SJCRH30 (cell line): Measurements from ENCODE around the gene MAD1L1. TPM values are rescaled to one million over a fixed set of nuclear protein-coding genes. Genes with fewer than 3 reads are reported as not detected.

ENCODE experiments used
- DNase-seq, 2 experiments: peaks; one replicate each; pipeline ENCODE4 v3.0.0-alpha.2; 2015 to 2020
- H3K27ac ChIP-seq: fragments of 250-450 bp; sonication (Bioruptor Pico); 2 replicates; pipeline ENCODE4 v1.5.1; 2020; ENCODE audit warnings: mild to moderate bottlenecking, moderate library complexity
- H3K27me3 ChIP-seq: fragments of 250-450 bp; sonication (Bioruptor Pico); 2 replicates; pipeline ENCODE4 v1.5.1; 2020; ENCODE audit warnings: mild to moderate bottlenecking, moderate library complexity
- H3K36me3 ChIP-seq: fragments of 250-450 bp; sonication (Bioruptor Pico); 2 replicates; pipeline ENCODE4 v1.5.1; 2020; ENCODE audit warnings: mild to moderate bottlenecking, moderate library complexity
- H3K4me1 ChIP-seq: fragments of 250-450 bp; sonication (Bioruptor Pico); 2 replicates; pipeline ENCODE4 v1.5.1; 2020; ENCODE audit warnings: mild to moderate bottlenecking, moderate library complexity
- H3K4me3 ChIP-seq: fragments of 250-450 bp; sonication (Bioruptor Pico); 2 replicates; pipeline ENCODE4 v1.5.1; 2020; ENCODE audit warnings: mild to moderate bottlenecking, moderate library complexity
- H3K9me3 ChIP-seq: fragments of 250-450 bp; sonication (Bioruptor Pico); replicated peaks from 2 replicates; pipeline ENCODE4 v1.5.1; 2020; ENCODE audit warnings: mild to moderate bottlenecking, moderate library complexity
- total RNA-seq: library from RNA; depleted of rRNA; stranded (reverse); fragments of >200 nt; shearing (Covaris generic); gene quantifications from 2 replicates; pipeline ENCODE4 v1.2.3, GENCODE V29; 2014

The MAD1L1 gene
- total RNA-seq, 1 experiment from 2014 or later, result 31.5 TPM

DNA sequence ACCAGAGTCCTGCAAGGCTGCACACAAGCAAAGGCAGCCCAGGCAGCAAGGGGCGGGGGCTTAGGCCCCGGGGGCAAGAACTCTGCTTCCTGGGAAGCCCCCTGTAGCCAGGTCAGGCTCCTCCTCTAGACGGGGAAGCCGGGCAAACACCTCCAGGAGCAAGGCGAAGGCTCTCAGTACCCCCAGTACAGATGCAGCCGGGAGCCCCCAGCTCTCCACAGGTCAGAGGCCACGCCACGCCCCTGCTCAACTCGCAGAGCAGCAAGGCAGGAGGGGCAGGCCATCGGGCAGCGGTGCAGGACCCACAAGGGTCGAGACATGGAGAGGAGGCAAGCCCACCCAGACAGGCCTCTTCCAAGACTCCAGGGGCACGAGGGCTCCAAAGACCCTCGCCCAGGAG is 108.8 kb downstream of the MAD1L1 start:
- Histone ChIP-seq H3K27me3 (no peaks in the 10 kb centered on the region), H3K27ac (no peak overlapping the region), H3K36me3 (no peaks in the 10 kb centered on the region), H3K4me1 (peaks cover 2% of the 10 kb centered on the region; the same call in 1 of the 2 replicates), H3K9me3 (no peaks in the 10 kb centered on the region), H3K4me3 (no peak overlapping the region)
- DNase-seq, result no peak

DNA sequence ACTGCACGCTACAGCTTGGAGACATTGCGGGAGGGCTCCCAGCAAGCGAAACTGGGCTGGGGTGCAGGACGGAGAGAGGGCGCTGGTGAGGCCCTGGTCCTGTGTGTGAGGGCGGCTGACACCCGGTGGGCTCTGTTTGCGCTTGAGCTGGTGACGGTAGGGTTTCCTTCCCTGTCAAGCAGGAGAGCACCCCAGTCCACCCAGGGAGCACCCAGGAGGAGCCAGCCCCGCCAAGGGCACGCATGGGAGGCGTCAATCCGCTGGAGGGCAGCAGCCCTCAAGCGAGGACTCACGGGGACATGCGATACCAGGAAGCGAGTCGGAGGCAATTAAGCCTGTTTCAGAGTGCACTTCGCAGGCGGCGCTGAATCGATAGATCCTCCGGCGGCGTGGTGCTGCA is 109.4 kb downstream of the MAD1L1 start:
- Histone ChIP-seq H3K27ac (no peak overlapping the region), H3K4me3 (no peak overlapping the region), H3K27me3 (no peaks in the 10 kb centered on the region), H3K4me1 (no peaks in the 10 kb centered on the region), H3K9me3 (no peaks in the 10 kb centered on the region), H3K36me3 (no peaks in the 10 kb centered on the region)
- DNase-seq, result no peak

DNA sequence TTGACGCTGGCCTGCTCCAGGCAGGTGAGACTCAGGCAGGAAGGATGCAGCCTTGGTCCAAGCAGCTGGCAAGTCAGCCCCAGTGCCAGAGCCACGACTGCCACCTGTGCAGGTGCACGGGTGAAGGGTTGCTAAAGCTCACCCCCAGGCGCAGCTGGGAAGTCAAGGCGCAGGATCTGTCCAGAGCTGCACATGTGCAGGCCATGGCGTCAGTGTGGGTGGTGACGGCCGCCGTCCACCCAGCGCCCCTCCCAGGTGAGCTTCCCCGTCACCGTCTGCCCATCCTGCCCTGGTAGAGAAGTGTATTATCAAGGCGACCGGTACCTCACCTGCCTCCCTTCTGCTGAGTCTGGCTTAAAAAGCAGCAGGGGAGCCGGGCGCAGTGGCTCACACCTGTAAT is 110.1 kb downstream of the MAD1L1 start:
- H3K4me1 ChIP-seq, result no peaks in the 10 kb centered on the region; the same call in 1 of the 2 replicates
- H3K27ac ChIP-seq, result no peak overlapping the region
- no peak overlapping the region for H3K4me3 ChIP-seq
- no peaks in the 10 kb centered on the region for H3K9me3 ChIP-seq
- H3K36me3 ChIP-seq, result no peaks in the 10 kb centered on the region
- no peaks in the 10 kb centered on the region for H3K27me3 ChIP-seq
- no peak for DNase-seq

DNA sequence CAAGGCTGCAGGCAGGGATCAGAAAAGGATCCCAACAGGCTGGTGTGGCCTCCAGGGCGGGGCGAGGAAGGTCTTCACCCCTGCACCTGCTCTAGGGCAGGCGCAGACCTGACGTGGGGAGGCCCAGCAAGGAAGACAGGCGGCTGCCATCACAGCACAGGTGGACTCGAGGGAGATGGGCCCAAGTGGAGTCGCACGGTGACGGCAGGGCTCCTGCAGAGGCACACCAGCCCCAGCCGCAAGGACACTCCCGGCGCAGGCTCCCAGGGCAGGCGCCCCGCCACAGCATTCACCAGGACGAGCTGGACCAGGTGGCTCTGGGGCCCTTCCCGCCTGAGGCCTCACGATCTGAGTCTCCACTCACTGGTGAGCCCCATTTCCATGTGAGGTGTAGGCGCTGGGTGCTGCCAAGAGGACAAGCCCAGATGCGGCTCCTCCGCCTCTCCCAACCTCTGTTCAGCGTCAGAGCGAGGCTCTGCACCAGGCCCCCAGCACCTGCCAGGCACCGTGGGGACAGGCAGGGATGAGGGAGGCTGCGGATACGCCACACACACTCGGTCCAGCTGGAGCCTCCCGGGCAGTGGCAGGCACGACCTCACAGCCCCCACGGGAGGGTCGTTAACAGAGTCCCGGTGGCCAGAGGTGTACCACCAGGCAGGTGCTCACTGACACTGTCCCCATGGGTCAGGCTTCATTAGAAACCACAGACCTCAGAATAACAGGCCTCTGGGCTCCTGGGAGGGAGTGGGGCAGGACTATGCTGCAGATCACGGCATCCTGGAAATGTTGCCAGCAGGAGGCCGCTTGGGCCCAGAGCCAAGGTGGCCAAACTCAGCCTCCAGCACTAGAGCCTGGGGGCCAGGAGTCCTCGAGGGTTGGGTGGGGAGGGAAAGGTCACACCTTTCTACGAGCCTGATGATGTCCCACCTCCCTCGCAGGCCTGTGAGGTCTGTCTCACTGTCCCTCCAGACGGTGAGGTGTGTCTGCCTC is 111.6 kb downstream of the MAD1L1 start:
- H3K27ac ChIP-seq, result no peak overlapping the region
- peaks cover 7% of the 10 kb centered on the region for H3K4me1 ChIP-seq
- H3K4me3 ChIP-seq, result no peak overlapping the region
- no peaks in the 10 kb centered on the region for H3K36me3 ChIP-seq
- H3K9me3 ChIP-seq, result no peaks in the 10 kb centered on the region
- no peak for DNase-seq
- H3K27me3 ChIP-seq, result no peaks in the 10 kb centered on the region

DNA sequence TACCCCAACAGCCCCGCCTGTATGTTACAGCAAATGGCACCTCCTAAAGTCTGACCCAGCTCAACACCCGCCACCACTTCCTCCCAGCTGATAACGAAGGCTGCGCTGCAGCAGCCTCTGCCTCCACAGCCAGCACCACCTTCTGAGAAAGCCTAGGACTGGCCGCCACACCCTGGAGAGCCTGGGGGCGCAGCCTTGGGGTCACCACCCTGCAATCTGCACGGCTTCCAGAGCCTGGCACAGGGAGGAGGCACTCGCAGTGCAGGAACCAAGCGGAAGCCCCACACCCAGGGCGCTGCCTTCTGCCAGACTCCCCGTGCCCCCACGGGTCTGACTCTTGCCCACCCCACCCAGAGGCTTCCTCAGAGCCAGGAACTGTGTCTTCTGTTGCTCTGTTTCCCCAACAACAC is 112.5 kb downstream of the MAD1L1 start:
- Histone ChIP-seq H3K4me3 (no peak overlapping the region), H3K4me1 (peaks cover 7% of the 10 kb centered on the region), H3K27ac (no peak overlapping the region), H3K36me3 (no peaks in the 10 kb centered on the region), H3K27me3 (no peaks in the 10 kb centered on the region), H3K9me3 (no peaks in the 10 kb centered on the region)
- DNase-seq, result no peak

DNA sequence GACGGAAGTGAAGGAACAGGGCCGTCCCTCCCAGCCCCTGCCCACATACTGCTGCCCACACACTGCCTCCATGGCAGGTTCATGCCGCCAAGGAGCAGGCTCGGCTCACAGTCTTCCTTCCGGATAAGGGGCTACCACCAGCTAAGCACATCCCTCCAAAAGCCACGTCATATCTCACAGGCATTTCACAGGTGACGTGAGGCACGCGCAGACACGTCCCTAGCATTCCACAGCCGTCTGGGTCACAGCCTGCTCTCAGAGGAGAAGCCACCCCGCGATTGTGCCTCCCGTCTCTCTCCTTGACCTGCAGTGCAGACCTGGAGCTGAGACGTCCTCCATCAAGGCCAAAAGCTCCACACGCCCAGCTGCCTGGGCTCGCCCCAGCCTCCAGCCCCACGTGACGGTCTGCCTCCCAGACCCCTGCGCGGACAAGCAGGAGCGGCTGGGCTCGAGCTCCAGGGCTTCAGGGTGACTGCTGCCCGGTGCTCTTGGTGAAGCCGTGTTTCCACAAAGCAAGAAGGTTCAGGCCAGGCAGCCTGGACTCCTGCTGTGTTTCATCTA is 114.0 kb downstream of the MAD1L1 start:
- DNase-seq, result no peak
- H3K9me3 ChIP-seq, result no peaks in the 10 kb centered on the region
- peaks cover 7% of the 10 kb centered on the region for H3K4me1 ChIP-seq
- no peaks in the 10 kb centered on the region for H3K36me3 ChIP-seq
- H3K4me3 ChIP-seq, result no peak overlapping the region
- H3K27ac ChIP-seq, result no peak overlapping the region
- H3K27me3 ChIP-seq, result no peaks in the 10 kb centered on the region

DNA sequence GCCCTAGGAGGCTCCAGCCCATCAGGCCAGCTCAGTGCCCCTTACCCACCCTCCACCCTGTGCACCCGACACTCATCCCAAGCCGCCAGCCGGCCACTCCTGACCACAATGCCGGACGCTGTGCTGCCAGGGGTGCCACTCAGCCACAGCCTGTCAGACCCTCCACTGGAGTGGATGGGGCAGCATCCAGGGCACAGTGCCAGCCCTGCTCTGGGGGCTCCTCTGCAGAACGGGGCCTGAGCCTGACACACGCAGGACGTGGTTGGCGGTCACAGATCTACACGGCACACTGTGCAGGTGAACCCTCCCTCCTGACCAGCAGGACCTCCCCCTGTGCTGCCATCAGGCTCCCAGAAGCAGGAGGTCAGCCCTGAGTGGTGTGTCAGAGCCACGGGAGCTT is 114.7 kb downstream of the MAD1L1 start:
- Histone ChIP-seq H3K4me3 (no peak overlapping the region), H3K9me3 (no peaks in the 10 kb centered on the region), H3K27ac (no peak overlapping the region), H3K4me1 (peaks cover 7% of the 10 kb centered on the region), H3K27me3 (no peaks in the 10 kb centered on the region), H3K36me3 (no peaks in the 10 kb centered on the region)
- DNase-seq, result no peak

DNA sequence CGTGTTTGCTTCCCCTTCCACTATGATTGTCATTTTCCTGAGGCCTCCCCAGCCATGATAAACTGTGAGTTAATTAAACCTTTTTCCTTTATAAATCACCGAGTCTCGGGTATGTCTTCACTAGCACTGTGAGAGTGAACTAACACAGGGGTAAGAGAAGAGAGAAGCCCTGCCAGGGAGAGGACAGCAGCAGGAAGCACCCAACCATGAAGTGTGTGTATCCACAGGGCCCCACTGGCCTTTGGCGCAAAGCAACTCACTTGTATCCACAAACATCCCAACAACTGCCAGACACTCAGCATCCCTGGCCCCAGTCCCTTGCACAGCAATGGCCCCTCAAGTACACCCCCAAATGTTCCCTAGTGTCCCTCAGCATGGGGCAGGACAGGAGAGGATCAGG is 115.1 kb downstream of the MAD1L1 start:
- peak overlapping the region; percentile 12; the same call in 1 of the 2 replicates for H3K27ac ChIP-seq
- no peaks in the 10 kb centered on the region for H3K9me3 ChIP-seq
- H3K4me1 ChIP-seq, result peaks cover 7% of the 10 kb centered on the region
- H3K36me3 ChIP-seq, result no peaks in the 10 kb centered on the region
- no peak for DNase-seq
- H3K4me3 ChIP-seq, result no peak overlapping the region
- no peaks in the 10 kb centered on the region for H3K27me3 ChIP-seq

DNA sequence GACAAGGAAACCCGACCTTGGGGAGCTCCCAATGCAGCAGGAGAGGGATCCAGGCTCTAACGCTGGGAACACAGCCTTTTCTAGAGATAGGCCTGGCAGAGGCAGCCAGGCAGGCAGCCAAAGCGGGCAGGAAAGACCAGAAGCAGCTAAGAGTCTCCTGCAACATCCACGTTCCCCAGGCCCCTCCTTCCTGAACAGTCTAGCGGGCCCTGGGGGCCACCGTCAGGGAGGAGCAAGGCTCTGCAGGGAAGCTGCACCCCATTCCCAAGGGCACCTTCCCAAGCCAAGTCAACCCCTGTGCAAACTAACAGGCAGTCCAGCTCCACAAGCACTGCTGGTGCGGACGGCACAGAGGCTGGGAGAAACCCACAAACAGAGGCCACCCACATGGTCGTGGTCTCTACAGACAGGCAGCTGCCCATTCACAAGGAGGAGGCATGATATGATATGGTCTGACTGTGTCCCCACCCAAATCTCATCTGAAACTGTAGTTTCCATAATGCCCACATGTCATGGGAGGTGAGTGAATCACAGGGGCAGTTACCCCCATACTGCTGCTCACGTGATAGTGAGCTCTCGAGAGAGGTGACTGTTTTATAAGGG is 115.7 kb downstream of the MAD1L1 start:
- Histone ChIP-seq H3K36me3 (no peaks in the 10 kb centered on the region), H3K4me3 (no peak overlapping the region), H3K27ac (peak overlapping the region; percentile 18; the same call in 1 of the 2 replicates), H3K4me1 (peaks cover 7% of the 10 kb centered on the region), H3K27me3 (no peaks in the 10 kb centered on the region), H3K9me3 (no peaks in the 10 kb centered on the region)
- peak; percentile 74 to 76 for DNase-seq

DNA sequence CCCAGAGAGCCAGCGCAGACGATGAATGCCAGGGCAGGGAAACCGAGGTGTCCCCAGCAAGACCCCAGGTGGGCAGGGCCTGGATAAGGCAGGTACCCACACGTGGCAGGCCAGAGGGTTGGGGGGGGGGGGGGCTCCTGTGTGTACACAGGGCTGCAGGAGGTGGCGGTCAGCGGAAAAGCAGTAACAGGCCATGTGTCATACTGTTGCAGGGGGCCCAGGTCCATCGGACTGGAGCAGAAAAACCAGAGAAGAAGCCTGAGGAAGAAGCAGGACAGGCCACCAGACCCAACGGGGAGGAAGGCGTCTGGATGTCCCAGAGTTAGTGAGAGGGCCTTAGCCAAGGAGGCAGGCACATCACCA is 116.3 kb downstream of the MAD1L1 start:
- peaks cover 7% of the 10 kb centered on the region for H3K4me1 ChIP-seq
- no peak overlapping the region; the same call in 1 of the 2 replicates for H3K27ac ChIP-seq
- no peak for DNase-seq
- no peaks in the 10 kb centered on the region for H3K36me3 ChIP-seq
- no peaks in the 10 kb centered on the region for H3K9me3 ChIP-seq
- no peaks in the 10 kb centered on the region for H3K27me3 ChIP-seq
- no peak overlapping the region for H3K4me3 ChIP-seq

DNA sequence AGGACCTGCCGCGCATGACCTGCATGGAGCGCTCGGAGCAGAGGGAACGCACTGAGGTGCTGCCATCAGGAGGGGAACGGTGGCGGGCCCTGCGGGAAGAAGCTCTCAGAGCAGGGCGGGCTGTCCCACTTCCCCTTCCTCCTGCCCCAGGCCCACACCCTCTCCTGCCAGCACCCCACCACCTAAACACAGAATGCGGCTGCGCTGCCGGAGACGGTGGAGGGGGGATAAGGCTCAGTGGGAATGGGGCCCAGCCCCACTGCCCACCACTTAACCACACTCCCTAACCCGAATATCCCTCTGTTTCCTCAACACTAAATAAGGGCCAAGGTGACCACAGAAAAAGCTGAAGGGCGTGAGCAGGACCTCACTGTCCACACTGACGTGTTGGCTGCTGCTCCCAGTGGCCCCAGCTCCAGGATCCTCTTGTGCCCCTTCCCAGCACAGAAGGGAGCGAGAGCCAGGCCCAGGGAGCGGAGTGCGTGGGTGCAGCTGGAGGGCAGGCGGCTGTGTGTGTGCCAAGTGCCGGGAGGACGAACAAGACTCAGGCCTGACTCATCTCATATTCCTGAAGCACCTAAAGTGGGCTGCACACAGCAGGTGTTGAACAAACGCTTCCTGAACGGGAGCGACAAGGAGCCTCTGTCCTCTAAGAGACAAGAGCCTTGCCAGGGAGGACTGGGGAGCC is 116.8 kb downstream of the MAD1L1 start:
- no peak for DNase-seq
- H3K4me1 ChIP-seq, result peaks cover 7% of the 10 kb centered on the region
- no peak overlapping the region for H3K27ac ChIP-seq
- H3K36me3 ChIP-seq, result no peaks in the 10 kb centered on the region
- no peaks in the 10 kb centered on the region for H3K9me3 ChIP-seq
- no peaks in the 10 kb centered on the region for H3K27me3 ChIP-seq
- H3K4me3 ChIP-seq, result no peak overlapping the region

DNA sequence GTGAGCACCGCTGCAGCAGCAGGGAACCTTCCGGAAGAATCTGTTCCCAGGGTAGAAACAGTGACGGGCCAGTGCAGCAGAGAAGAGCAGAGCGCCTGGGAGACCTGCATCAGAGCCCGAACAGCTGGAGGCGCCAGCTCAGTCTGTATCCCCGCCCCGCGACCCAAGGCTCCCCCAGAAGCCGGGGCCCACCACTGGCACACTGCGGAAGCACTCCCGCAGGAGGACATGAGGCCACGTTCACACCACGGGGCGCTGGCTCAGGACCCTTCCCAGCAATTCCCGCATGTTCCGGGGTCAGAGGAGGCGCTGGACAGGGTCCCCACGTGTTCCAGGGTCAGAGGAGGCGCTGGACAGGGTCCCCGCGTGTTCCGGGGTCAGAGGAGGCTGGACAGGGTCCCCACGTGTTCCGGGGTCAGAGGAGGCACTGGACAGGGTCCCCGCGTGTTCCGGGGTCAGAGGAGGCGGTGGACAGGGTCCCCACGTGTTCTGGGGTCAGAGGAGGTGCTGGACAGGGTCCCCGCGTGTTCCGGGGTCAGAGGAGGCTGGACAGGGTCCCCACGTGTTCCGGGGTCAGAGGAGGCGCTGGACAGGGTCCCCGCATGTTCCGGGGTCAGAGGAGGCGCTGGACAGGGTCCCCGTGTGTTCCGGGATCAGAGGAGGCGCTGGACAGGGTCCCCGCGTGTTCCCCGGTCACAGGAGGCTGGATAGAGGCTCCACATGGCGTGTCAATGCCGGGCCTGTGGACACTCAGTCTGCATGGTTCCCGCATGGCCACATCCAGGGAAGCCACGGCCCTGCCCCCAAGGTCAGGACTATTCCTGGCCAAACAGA is 117.6 kb downstream of the MAD1L1 start:
- Histone ChIP-seq H3K36me3 (no peaks in the 10 kb centered on the region), H3K9me3 (no peaks in the 10 kb centered on the region), H3K4me1 (peaks cover 7% of the 10 kb centered on the region), H3K27me3 (no peaks in the 10 kb centered on the region), H3K4me3 (no peak overlapping the region), H3K27ac (no peak overlapping the region)
- no peak for DNase-seq

DNA sequence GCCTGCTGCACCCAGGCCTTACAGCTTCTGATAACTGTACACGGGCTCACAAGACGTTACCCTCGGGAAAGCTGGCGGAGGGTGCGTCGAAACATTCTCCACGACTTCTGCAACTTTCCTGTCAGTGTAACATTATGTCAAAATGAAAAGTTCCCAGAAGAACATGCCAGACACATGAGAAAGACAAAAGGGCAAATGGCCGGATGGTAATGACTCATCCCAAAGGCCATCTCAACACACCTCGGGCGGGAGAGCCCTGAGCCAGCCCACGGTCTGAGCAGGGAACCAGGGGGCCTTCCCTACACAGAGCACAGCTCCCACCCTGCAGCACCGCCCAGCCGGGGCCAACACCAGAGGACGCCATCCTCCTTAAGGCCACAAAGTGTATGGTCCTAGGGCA is 118.7 kb downstream of the MAD1L1 start:
- H3K27me3 ChIP-seq, result no peaks in the 10 kb centered on the region
- H3K27ac ChIP-seq, result no peak overlapping the region
- H3K36me3 ChIP-seq, result no peaks in the 10 kb centered on the region
- H3K4me1 ChIP-seq, result peaks cover 9% of the 10 kb centered on the region
- H3K4me3 ChIP-seq, result no peak overlapping the region
- no peak for DNase-seq
- H3K9me3 ChIP-seq, result no peaks in the 10 kb centered on the region
